GM21619 (cell line): ENCODE measurements around the gene CORO2B.

ENCODE experiments used
- ATAC-seq: cut with Tn5 transposase; IDR thresholded peaks from one replicate; pipeline ENCODE4 v1.9.1; 2021; ENCODE audit not compliant: unreplicated experiment

CORO2B gene, protein sequence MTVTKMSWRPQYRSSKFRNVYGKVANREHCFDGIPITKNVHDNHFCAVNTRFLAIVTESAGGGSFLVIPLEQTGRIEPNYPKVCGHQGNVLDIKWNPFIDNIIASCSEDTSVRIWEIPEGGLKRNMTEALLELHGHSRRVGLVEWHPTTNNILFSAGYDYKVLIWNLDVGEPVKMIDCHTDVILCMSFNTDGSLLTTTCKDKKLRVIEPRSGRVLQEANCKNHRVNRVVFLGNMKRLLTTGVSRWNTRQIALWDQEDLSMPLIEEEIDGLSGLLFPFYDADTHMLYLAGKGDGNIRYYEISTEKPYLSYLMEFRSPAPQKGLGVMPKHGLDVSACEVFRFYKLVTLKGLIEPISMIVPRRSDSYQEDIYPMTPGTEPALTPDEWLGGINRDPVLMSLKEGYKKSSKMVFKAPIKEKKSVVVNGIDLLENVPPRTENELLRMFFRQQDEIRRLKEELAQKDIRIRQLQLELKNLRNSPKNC

DNA sequence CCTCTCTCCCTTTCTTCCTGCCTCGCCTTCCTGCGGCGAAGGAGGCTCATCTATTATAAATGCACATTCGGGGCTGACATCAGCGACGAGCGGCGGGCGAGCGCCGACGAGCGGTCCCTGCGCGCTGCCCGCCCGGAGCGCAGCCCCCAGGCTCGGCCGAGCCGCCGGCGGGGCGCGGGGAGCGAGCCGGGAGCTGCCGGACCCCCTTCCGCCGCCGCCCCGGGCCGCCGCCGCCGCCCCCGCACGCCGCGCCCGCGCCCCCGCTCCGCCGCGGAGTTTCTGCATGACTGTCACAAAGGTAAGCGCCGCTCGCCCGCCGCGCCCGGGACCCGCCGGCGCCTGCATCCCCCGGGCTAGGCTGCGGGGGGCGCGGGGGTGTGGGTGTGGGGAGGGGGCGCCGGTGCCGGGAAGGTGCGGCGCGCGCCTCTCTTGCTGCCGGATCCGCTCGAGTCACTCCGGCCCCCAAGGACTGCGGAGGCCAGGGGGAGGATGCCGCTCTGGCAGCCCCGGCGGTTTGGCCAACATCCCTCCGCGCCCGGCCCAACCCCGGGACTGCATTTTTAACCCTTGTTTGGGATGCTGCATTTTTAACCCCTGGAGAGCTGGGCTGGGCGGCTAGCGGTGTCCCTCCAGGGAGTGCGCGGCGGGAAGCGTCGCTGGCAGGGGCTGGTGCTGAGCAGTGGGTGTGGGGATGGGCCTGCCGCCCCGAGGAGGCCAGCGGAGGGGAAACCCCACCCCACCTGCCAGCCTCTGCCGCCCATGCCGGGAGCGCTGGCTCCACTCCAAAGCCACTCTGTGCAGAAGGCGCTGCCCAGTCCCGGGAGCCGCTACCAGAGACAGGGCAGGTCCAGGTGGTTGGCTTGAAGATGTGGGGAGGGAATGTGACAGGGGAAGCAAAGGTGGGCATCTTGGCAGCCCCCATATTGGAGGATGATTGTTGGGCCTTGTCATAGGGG is at the start of gene CORO2B:
CORO2B (plus strand) TSS at position 14 of the 956 bp plus-strand sequence; CDS start at position 284, 270 bp downstream.
- ATAC-seq: no peak

DNA sequence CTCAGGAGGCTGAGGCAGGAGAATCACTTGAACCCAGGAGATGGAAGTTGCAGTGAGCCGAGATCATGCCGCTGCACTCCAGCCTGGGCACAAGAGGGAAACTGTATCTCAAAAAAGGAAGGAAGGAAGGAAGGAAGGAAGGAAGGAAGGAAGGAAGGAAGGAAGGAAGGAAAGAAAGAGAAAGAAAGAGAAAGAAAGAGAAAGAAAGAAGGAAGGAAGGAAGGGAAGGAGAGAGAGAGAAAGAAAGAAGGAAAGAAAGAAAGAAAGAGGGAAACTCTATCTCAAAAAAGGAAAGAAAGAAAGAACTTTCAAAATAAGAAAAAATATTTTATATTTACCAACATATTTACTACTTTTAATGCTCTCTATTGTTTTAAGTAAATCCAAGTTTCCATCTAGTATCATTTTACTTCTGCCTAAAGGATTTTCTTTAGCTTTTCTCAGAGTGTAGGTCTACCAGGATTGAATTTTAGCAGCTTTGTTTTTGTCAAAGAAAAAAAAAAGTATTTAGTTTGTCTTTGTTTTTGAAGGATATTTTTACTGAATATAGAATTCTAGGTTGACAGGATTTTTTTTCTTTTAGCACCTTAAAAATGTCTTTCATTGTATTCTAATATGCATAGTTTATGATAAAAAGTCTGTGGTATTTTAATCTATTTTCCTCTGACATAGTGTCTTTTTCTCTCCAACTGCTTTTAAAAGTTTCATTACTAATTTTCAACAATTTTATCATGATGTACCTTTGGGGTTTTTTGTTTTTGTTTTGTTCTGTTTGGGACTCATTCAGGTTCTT is 47.2 kb upstream of the CORO2B start:
- no peak for ATAC-seq

DNA sequence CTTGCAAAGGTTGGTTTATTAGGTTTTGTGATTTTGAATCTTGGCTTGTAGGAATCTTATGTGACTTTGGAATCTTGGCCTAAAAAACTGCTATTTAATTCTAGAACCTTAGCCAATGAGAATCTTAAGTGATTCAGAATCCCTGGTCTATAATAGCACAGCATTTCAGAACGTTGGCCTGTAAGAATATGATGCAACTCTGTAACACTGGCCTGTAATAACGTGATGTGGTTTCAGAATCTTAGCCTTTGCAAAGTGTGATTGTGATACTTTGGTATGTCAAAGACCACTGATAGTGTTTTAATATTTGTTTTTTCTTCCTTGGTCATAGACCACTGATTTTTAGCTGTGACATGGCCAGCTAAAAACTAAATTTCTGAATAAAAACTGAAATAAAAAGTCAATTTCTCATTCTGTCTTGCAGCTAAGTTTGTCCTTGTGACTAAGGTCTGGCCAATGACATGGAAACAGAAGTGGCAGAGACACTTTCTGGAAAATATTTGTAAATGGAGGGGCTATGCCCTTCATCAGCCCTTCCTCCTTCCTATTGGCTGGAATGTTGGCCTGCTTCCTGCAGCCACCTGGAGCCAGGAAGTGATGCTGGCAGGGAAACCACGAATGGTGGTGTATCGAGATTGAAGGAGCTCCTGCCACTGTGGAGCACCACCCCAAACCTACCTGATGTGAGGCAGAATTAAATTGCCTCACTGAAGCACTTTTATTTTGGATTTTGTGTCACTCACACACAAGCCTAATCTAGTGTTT is 42.3 kb upstream of the CORO2B start:
- no peak for ATAC-seq

DNA sequence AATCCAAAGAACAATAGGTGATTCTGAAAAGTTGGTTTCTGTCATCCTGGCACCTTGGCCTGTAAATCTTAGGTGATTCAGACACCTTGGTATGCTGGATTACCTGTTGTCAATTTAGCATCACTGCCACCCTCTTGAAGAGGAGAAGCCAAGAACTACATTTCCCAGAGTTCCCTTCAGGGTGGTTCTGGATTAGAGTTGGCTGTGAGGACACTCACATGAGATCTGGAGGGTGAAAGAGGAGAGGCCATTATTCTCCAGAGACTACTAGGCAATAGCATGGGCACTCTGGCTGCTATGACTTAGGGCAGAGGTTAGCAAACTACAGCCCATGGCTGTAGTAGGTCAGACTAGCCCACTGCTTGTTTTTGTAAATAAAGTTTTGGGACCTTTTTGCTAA is 41.7 kb upstream of the CORO2B start:
- no peak for ATAC-seq

DNA sequence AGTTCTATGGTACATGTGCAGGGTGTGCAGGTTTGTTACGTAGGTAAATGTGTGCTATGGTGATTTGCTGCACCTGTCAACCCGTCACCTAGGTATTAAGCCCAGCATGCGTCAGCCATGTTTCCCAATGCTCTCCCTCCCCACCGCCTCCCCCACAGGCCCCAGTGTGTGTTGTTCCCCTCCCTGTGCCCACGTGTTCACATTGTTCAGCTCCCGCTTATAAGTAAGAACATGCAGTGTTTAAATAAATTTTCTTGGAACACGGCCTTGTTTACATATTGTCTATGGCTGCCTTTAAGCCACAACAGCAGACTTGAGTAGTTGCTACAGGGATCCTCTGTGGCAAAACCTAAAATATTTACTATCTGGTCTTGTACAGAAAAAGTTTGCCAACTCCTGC is 41.3 kb upstream of the CORO2B start:
- ATAC-seq: no peak

DNA sequence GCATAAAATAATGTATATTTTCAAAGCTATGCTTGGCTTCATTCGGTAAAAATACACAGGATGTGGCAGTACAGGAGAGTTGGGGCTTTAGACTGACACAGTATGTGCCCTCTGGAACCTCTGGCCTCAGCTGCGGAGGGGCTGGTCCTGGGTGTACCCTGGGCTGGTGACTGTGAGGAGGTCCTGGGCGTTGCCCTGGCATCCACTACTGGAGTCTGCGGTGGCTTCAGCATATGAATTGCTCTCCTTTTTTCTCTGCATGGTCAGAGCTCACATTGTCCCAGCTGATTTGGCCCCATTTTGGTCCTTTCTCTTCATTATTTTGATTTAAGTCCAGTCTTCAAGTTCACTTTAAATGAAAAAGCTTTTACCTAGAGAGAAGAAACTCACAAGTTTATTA is 40.5 kb upstream of the CORO2B start:
- ATAC-seq: no peak

DNA sequence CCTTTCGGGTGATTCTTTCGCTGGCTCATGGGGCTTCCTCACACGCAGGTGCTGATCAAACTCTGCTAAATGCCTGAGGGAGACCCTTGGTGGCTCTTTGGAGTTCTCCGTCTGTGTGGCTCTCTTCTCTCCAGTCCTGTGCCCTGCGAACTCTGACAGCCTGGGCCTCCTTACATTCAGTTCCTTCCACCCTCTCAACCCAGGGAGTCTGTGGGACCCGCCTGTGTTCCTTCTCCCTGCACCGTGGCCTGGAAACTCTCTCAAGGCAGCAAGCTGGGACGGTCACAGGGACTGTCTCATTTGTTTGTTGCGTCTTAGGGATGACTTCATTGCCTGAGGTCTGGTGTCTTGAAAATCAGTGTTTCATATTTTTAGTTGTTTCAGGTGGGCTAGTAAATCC is 37.0 kb upstream of the CORO2B start:
- ATAC-seq: no peak

DNA sequence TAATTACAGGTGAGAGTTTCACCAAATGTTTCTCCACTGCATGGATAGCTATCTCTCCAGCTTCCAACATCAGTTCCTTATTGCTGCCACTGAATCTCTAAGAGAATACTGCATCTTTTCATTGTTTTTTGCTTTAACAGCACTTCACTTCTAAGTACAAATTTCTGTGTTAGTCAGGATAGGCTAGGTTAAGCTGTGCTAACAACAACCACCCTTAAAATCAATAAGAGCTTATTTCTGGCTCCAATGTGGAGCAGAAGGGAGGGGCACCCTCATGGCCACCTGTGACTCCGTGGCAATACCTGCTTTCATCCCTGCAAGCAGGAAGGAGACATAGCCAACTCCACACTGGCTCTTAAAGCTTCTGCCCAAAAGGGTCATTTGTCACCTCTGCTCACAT is 36.4 kb upstream of the CORO2B start:
- ATAC-seq: no peak

DNA sequence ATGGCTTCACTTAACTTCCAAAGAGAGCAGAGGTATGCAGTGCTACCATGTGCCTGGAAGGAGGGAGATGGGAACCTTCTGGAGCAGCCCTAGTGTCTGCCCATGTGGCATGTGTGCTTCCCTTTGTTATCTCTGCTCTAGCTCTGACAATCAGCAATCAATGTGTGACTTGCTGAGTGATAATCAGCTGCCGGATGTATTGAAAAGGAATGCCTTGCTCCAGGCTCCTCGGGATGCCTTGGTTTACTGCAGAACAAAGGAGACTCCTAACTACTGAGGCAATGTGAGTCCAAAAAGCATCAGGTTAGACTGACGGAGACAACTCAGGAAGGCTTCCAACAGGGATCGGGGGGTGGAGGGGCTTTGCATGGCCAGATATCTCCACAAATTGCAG is 36.0 kb upstream of the CORO2B start:
- no peak for ATAC-seq

DNA sequence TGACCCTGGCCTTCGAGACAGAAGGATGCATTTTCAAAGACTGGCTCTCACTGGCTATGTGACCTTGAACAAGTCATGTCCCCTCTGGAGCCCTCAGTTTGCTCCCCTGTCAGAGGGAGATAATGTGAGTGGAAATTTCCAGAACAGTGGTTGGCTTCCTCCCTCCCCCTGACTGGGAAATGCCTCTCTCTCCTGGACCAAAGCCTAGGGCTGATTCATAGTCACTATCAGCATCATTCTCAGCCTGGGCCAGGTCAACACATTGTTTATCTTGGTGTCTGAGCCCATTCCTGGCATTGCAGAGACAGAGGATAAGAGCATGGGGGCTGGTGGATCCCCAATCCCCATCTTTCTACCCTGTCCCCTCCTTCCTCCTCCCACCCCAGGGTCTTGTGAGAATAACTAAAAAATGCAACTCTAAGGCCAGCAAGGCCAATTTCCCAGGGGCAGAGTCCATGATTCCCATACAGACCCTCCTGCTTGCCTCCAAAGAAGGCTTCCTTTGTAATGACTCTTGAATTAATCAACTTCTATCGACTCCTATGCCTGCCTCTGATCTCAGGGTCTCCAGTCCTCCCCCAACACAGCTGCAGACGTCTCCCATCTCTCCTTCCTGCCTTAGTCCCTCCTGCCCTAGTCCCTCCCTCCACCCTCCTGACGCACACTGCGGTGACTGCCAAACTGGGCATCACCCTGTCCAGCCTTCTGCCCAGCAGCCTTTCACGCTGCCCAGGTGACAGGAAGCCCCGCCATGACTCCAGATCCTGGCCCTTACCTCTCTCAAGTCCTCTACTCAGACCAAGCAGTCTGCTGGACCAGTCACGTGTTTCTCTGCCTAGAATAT is 35.4 kb upstream of the CORO2B start:
- ATAC-seq: no peak

DNA sequence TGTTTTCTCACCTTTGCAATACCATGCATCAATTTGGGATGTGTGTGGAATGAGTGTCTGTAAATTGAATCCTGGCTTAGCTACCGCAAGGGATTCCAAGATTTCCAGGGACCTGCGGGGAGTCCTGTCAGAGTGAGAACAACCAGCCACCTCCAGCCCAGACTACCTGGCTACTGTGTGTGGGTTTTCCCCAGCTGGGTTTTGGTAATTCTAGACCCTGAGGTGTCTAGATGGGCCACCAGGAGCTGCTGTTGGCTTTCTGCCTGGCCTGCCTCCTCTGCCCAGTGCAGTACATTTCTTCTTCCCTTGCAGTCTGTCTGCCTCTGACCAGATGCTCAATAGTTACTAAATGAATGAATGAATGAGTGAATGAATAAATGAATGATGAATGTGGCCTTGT is 32.5 kb upstream of the CORO2B start:
- no peak for ATAC-seq

DNA sequence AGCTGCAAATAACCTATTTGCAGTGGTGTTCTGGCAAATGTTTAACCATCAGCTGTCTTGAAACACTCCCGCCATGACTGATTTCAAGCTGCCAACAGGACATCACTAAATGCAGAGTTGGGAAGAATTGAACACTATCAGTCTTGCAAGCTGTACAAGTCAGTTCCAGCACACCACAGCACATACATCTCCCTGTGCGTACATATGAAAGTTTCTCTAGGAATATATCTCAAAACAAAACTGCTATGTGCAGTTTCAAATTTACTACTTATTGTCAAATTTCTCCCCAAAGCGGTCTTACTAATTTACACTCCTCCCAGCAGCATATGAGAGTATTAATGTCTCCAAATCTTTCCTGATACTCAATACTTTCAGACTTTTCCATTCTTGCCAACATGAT is 30.4 kb upstream of the CORO2B start:
- no peak for ATAC-seq

DNA sequence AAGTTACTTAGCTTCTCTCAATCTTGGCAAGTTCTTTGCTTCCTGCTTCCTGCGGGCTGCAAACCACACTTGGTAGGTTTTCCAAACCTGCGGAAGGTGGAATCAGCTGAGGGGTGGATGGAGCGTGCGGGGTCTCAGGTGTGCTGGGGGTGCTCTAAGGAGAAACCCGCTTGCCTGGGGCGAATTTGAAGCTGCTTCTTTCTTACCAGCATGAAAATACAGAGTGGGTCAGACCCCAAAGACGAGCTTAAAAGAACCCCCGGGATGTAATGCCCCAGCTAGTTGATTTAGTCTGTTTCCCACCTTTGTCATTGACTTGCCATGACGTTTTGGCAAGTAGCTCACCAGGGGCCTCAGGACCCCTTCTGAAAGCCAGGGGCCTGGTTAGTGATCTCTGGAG is 28.8 kb upstream of the CORO2B start:
- ATAC-seq: no peak

DNA sequence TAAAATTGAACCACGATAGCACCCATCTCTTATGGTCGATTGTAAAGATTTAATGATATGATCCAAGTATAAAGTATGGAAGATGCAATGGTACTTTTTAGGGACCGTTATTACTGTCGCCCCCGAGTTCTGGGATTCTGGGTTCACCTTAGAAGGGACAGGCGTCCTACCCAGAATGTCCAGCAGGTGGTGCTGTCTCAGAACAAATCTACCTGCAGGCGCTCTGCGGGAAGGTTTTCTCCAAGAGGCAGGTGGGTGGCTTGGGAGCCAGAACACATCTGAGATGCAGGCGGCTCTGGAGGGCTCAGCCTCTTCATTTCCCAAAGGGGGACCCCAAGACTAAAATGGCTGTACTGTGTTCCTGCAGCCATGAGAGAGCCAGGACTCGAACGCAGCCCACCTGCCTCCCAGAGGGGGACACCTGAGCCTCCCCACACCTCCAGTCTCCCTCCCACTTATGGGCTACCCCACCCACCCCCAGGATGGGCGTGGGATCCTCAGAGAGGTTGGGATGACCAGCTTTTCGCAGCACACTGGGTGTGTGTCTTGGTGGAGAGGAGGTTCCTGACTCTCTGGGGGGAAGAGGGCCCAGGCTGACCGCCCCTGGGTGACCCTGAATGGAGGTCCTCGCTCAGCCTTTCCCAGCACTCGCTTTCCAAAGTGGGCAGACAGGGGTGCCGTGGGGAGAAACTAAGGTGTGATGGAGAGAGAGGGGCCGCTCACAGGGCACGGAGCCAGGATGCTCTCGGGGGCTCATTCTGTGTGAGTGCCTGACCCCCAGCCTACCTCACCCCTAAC is 28.1 kb upstream of the CORO2B start:
- no peak for ATAC-seq

DNA sequence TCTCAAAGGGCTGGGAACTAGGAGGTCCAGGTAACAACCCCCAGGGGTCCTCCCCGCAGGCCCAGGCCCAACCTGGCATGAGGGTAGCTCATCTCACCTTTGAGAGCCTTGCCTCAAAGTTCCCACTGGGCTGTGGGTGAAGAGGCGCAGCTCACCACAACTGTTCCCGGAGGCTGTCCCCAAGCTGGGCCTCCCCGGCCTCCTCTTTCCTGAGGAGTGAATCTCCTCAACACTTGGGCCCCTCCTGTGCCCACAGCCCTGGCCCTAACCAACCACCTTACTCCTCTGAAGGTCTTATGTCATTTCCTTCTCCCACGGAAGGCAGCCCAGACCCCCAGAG is 27.5 kb upstream of the CORO2B start:
- no peak for ATAC-seq

DNA sequence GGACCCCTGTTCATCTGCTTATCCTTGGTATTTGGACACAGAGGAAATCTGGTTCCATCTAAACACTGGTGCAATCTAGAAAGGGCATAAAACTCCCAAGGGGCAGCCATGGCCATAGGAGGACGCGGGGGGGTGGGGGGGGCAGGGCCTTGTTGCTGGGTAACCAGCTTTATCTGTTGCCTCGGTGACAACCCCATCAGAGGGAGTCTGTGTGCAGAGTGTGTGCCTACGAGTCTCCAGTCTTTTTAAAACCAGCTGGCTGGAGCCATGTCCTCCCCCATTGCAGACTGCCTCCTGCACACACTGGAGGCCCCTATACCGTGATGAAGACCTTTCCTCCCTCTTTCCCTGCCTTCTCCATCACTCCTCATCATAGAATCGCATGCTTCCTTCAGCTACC is 26.4 kb upstream of the CORO2B start:
- no peak for ATAC-seq

DNA sequence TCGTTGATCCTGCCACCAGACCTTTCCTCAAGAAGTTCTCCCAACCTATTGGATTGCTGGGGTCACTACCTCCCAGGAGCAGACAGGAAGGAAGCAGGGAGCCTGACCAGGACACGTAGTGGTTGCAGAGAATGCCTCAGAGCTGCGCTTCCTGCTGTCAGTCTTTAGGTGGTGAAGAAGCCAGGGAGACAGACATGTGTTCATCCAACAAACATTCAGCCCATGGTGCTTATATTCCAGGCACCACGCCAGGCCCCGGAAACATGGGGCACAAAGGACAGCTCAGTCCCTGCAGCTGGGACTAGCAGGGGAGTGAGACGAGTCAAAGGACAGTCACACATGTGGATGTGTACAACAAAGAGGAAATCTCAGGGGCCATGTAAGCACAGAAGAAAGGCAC is 26.0 kb upstream of the CORO2B start:
- ATAC-seq: no peak

DNA sequence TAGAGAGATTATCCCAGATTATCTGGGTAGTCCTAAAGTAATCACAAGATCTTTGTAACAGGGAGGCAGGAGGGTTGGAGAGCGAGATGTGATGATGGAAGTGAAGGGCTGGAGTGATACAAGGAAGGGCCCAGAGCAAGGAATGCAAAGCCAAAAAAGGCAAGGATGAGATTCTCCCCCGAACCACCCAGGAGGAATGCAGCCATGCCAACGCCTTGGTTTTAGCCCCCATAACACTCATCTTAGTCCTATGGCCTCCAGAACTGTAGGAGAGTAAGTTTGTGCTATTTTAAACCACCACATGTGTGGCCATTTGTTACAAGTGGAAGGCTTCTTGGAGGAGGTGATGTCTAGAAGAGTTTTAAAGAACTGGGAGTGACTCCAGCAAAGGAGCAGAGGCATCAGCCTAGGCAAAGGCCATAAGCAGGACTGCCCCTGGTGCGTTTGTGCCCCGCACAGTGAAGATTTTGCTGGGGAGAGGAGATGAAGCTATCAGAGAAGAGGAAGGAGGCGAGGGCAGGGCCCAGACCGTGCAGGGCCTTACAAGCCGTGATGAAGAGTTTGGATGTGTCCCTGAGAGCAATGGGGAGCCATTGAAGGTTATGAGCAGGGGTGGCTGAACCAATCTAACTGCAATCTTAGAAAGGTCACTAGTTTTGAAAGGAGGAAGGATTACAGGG is 25.3 kb upstream of the CORO2B start:
- no peak for ATAC-seq
